ENCODE data around the gene HOXA3.

Gene HOXA3

DNA sequence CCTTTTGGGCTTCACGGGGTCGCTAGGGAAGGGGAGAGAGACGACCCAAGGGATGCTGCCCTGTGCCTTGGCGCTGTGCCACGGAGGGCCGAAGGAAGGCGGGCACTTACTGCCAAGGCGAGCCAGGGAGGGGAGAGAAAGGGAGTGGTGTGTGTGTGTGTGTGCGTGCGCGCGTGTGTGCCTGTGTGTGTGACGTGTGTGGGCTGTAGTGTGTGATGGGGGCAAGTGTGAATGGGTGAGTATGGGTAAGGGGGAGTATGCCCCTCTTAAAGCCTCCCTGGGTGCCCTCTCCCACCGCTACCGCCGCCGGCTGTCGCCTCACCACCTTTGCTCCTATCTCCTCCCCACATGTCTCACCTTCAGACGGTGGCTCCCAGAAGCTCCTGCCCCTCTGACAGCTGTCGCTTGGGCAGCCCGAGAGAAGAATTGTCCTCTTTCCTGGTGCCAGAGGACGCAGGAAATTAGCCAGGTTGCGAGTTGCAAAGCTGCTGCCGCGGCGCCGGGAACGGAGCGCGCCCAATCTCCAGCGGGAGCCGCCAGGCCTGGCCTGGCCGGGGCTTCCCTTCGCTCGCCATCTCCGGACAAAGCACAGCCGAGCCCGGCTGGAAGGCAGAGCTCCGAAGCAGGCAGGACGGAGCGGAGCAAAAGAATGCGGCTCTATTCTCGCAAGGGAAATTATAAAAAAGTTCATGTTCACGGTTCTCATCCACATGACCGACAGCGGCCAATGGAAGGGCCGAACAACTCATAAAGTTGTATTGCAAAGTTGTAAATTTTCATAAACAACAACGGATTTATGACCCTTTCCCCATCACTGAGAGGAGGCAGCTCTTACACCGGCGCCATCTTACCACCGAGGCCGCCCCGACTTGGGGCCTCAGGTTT lies at the start of gene HOXA3:
Gene HOXA3 (minus strand): TSS at position 653 of the 885 bp plus-strand sequence. CDS start 41,943 bp downstream, outside the sequence.
- Histone ChIP-seq H3K4me3 (ENCODE audit: low read depth, low read length) (no peak within 1 kb of the TSS), H3K9me3 (ENCODE audit: control insufficient read depth, insufficient read depth, low read length) (peaks cover 4% of the 10 kb centered on the region; the same call in 1 of the 2 replicates), H3K36me3 (ENCODE audit: control insufficient read depth, insufficient read depth, low read length) (no peaks in the 10 kb centered on the region), H3K9ac (ENCODE audit: low read depth, low read length) (no peak within 1 kb of the TSS), H3K27ac (ENCODE audit: low read depth, low read length) (no peak within 1 kb of the TSS), H3K27me3 (ENCODE audit: control insufficient read depth, insufficient read depth, low read length) (peaks cover 100% of the 10 kb centered on the region), H3K4me1 (ENCODE audit: control insufficient read depth, insufficient read depth, low read length) (peaks cover 11% of the 10 kb centered on the region; the same call in 1 of the 2 replicates)

DNA sequence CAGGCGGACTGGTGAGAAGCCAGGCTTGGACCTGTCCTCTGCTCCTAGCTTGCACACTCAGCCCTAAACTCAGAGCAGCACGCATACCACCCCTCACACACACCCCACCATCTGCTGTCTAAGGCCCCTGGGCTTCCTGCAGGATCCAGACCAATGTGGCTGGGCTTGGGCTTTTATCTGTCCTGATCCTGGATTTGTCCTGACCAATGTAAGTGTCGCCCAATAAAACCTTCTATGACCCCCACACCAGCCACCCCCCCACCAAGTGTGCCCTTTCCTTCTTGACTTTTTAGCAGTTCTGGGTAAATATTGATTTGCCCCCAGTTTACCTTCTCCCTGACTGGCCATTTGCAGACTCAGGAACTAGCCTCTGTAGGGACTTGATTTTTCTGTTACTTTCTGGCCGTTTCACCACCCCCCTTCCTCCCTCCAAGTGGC lies 49.2 kb upstream of the HOXA3 start:
- Histone ChIP-seq H3K9ac (ENCODE audit: low read depth, low read length) (no peak overlapping the region), H3K27me3 (ENCODE audit: control insufficient read depth, insufficient read depth, low read length) (peaks cover 100% of the 10 kb centered on the region)

GRCh38 chr7:27200761-27201579 lies 48.6 kb upstream of the HOXA3 start:
- no peak overlapping the region for H3K27ac ChIP-seq (ENCODE audit: low read depth, low read length)
- H3K4me1 ChIP-seq (ENCODE audit: control insufficient read depth, insufficient read depth, low read length), result peaks cover 9% of the 10 kb centered on the region; the same call in 1 of the 2 replicates
- no peaks in the 10 kb centered on the region for H3K9me3 ChIP-seq (ENCODE audit: control insufficient read depth, insufficient read depth, low read length)
- H3K27me3 ChIP-seq (ENCODE audit: control insufficient read depth, insufficient read depth, low read length), result peaks cover 100% of the 10 kb centered on the region
- H3K36me3 ChIP-seq (ENCODE audit: control insufficient read depth, insufficient read depth, low read length), result no peaks in the 10 kb centered on the region
- no peak overlapping the region for H3K4me3 ChIP-seq (ENCODE audit: low read depth, low read length)
- no peak overlapping the region for H3K9ac ChIP-seq (ENCODE audit: low read depth, low read length)

More for the DNA sequence above, 49.2 kb upstream of the HOXA3 start:
- Histone ChIP-seq H3K4me1 (ENCODE audit: control insufficient read depth, insufficient read depth, low read length) (peaks cover 9% of the 10 kb centered on the region; the same call in 1 of the 2 replicates), H3K36me3 (ENCODE audit: control insufficient read depth, insufficient read depth, low read length) (no peaks in the 10 kb centered on the region), H3K4me3 (ENCODE audit: low read depth, low read length) (no peak overlapping the region), H3K27ac (ENCODE audit: low read depth, low read length) (no peak overlapping the region), H3K9me3 (ENCODE audit: control insufficient read depth, insufficient read depth, low read length) (no peaks in the 10 kb centered on the region)

GRCh38 chr7:27199849-27200760 lies 47.7 kb upstream of the HOXA3 start, which contains the start of gene HOXA13:
Gene HOXA13 (minus strand): TSS chr7:27200091. CDS start chr7:27200077, 14 bp downstream.
- Histone ChIP-seq H3K27ac (ENCODE audit: low read depth, low read length) (no peak within 1 kb of the TSS), H3K9me3 (ENCODE audit: control insufficient read depth, insufficient read depth, low read length) (no peaks in the 10 kb centered on the region), H3K4me1 (ENCODE audit: control insufficient read depth, insufficient read depth, low read length) (peaks cover 5% of the 10 kb centered on the region; the same call in 1 of the 2 replicates), H3K36me3 (ENCODE audit: control insufficient read depth, insufficient read depth, low read length) (no peaks in the 10 kb centered on the region), H3K4me3 (ENCODE audit: low read depth, low read length) (peak within 1 kb of the TSS; percentile 33; the same call in 1 of the 2 replicates), H3K9ac (ENCODE audit: low read depth, low read length) (no peak within 1 kb of the TSS), H3K27me3 (ENCODE audit: control insufficient read depth, insufficient read depth, low read length) (peaks cover 100% of the 10 kb centered on the region)

- Histone ChIP-seq H3K27ac (ENCODE audit: low read depth, low read length) (no peak overlapping the region), H3K4me3 (ENCODE audit: low read depth, low read length) (no peak overlapping the region), H3K9ac (ENCODE audit: low read depth, low read length) (no peak overlapping the region), H3K4me1 (ENCODE audit: control insufficient read depth, insufficient read depth, low read length) (peaks cover 5% of the 10 kb centered on the region; the same call in 1 of the 2 replicates), H3K27me3 (ENCODE audit: control insufficient read depth, insufficient read depth, low read length) (peaks cover 100% of the 10 kb centered on the region), H3K36me3 (ENCODE audit: control insufficient read depth, insufficient read depth, low read length) (no peaks in the 10 kb centered on the region), H3K9me3 (ENCODE audit: control insufficient read depth, insufficient read depth, low read length) (no peaks in the 10 kb centered on the region)
Measured at GRCh38 chr7:27198871-27199801, 46.8 kb upstream of the HOXA3 start.

GRCh38 chr7:27198138-27198841 lies 45.9 kb upstream of the HOXA3 start:
- Histone ChIP-seq H3K36me3 (ENCODE audit: control insufficient read depth, insufficient read depth, low read length) (no peaks in the 10 kb centered on the region), H3K4me3 (ENCODE audit: low read depth, low read length) (no peak overlapping the region), H3K9ac (ENCODE audit: low read depth, low read length) (no peak overlapping the region), H3K9me3 (ENCODE audit: control insufficient read depth, insufficient read depth, low read length) (no peaks in the 10 kb centered on the region), H3K27ac (ENCODE audit: low read depth, low read length) (no peak overlapping the region), H3K27me3 (ENCODE audit: control insufficient read depth, insufficient read depth, low read length) (peaks cover 100% of the 10 kb centered on the region), H3K4me1 (ENCODE audit: control insufficient read depth, insufficient read depth, low read length) (peaks cover 5% of the 10 kb centered on the region; the same call in 1 of the 2 replicates)

DNA sequence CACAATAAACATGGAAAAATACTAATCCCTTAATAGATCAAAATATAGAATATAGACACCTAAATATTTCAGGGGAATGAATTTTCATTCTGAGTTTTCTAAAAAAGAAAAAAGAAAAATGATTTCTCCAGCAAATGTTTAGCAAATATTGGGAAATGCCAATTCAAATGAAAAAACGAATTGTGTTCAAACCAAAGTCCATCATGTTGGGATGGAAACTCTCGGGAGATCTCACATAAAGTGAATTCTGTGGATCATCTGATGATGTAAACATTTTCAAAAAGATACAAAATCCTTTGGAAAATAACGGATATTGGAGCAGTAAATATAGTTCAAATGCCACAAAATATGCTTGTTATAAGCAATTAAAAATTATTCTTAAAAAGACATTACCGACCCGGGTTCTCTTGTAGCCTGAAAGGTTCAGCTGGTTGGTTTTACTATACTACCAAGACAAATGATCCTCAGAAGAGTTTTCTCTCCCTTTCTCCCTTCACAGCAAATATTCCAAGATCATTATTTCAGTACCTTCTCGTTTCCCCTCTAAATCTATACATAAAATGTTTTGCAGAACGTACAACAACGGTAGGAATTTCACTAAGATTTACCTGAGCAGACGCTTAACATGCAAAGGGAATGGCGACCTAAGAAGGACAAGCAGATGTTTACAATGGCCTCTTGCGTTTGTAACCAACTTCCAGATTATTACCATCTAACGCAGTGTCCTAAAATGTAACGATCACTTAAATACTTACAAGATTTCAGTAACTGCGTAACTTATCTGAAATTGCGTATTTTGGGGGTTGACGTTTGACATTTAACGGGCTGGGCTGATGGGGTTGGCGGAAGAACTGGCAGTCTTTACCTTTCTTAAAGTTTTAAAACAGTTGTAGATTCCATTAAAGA lies 45.0 kb upstream of the HOXA3 start:
- Histone ChIP-seq H3K9ac (ENCODE audit: low read depth, low read length) (no peak overlapping the region), H3K27ac (ENCODE audit: low read depth, low read length) (no peak overlapping the region), H3K9me3 (ENCODE audit: control insufficient read depth, insufficient read depth, low read length) (no peaks in the 10 kb centered on the region), H3K4me3 (ENCODE audit: low read depth, low read length) (no peak overlapping the region), H3K27me3 (ENCODE audit: control insufficient read depth, insufficient read depth, low read length) (peaks cover 100% of the 10 kb centered on the region), H3K36me3 (ENCODE audit: control insufficient read depth, insufficient read depth, low read length) (no peaks in the 10 kb centered on the region), H3K4me1 (ENCODE audit: control insufficient read depth, insufficient read depth, low read length) (peaks cover 5% of the 10 kb centered on the region; the same call in 1 of the 2 replicates)

DNA sequence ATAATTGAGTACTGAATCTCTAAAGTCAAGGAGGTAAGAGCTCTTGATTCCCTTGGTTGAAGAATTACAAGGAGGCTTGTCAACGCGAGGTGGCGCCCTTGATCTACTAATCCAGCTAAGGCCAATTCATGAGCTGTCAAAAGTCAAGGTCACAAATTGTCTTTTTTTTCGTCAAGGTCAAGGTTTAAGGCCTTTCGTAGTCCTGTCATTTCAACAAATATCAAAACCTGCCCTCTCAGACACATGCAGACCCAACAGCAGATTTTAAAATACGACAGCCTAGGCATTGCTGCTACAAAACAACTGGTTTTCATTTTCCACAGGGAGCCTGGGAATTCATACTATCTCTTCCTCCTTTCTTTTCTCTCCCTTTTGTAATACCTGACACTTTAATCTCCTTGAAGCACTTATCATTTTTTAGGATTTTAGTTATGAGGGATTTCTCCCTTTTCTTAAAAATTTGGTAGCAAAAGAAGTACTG lies 43.9 kb upstream of the HOXA3 start:
- H3K27me3 ChIP-seq (ENCODE audit: control insufficient read depth, insufficient read depth, low read length), result peaks cover 100% of the 10 kb centered on the region
- no peaks in the 10 kb centered on the region for H3K36me3 ChIP-seq (ENCODE audit: control insufficient read depth, insufficient read depth, low read length)
- H3K9me3 ChIP-seq (ENCODE audit: control insufficient read depth, insufficient read depth, low read length), result no peaks in the 10 kb centered on the region
- H3K4me3 ChIP-seq (ENCODE audit: low read depth, low read length), result no peak overlapping the region
- H3K4me1 ChIP-seq (ENCODE audit: control insufficient read depth, insufficient read depth, low read length), result peaks cover 9% of the 10 kb centered on the region; the same call in 1 of the 2 replicates
- H3K9ac ChIP-seq (ENCODE audit: low read depth, low read length), result no peak overlapping the region
- no peak overlapping the region for H3K27ac ChIP-seq (ENCODE audit: low read depth, low read length)

Measured in HUES48 (cell line).